RPMI7951 (cell line): ENCODE data around the gene NAPA. TPM values are rescaled to one million over a fixed set of nuclear protein-coding genes. Genes with fewer than 3 reads are reported as not detected.

Experiments used
- DNase-seq: peaks from one replicate; pipeline ENCODE4 v3.0.0-alpha.2; 2012; ENCODE audit warnings: low read depth
- total RNA-seq: library from RNA; depleted of rRNA; stranded (reverse); fragments of >200 nt; shearing (Covaris generic); gene quantifications from 2 replicates; pipeline ENCODE4 v1.2.3, GENCODE V29; 2014; rRNA removed

The NAPA gene
- 93.2 and 102 TPM in 2 replicates for total RNA-seq

GRCh38 chr19:47514869-47515588, at the start of gene NAPA:
NAPA (minus strand) TSS chr19:47515063; CDS start chr19:47514940, 123 bp downstream.
- DNase-seq, result peak; percentile 100

- no peak for DNase-seq
Measured at GRCh38 chr19:47564081-47564480, 49.2 kb upstream of the NAPA start.

- DNase-seq, result no peak
Measured at GRCh38 chr19:47561440-47562057, 46.7 kb upstream of the NAPA start.

- no peak for DNase-seq
Measured at GRCh38 chr19:47560999-47561398, 46.1 kb upstream of the NAPA start.

GRCh38 chr19:47550129-47550528, 35.3 kb upstream of the NAPA start:
- DNase-seq, result no peak

- no peak for DNase-seq
Measured at GRCh38 chr19:47549261-47549862, 34.5 kb upstream of the NAPA start.

- no peak for DNase-seq
Measured at GRCh38 chr19:47547199-47547598, 32.3 kb upstream of the NAPA start.

GRCh38 chr19:47545061-47545948, 30.4 kb upstream of the NAPA start:
- DNase-seq, result no peak

GRCh38 chr19:47544476-47544875, 29.6 kb upstream of the NAPA start:
- no peak for DNase-seq

GRCh38 chr19:47544075-47544474, 29.2 kb upstream of the NAPA start:
- no peak for DNase-seq

GRCh38 chr19:47542030-47542475, 27.2 kb upstream of the NAPA start:
- no peak for DNase-seq

GRCh38 chr19:47541518-47541917, 26.7 kb upstream of the NAPA start:
- DNase-seq, result no peak

GRCh38 chr19:47540748-47541147, 25.9 kb upstream of the NAPA start:
- DNase-seq, result peak; percentile 41

- no peak for DNase-seq
Measured at GRCh38 chr19:47539747-47540311, 25.0 kb upstream of the NAPA start.

GRCh38 chr19:47538812-47539211, 23.9 kb upstream of the NAPA start:
- DNase-seq, result no peak

- DNase-seq, result no peak
Measured at GRCh38 chr19:47537493-47537892, 22.6 kb upstream of the NAPA start.

- DNase-seq, result no peak
Measured at GRCh38 chr19:47534628-47535027, 19.8 kb upstream of the NAPA start.

- DNase-seq, result no peak
Measured at GRCh38 chr19:47531640-47532387, 17.0 kb upstream of the NAPA start.

GRCh38 chr19:47529018-47529742, 14.3 kb upstream of the NAPA start:
- DNase-seq, result no peak

- no peak for DNase-seq
Measured at GRCh38 chr19:47526798-47527197, 11.9 kb upstream of the NAPA start.
